SU-DHL-6 (cell line): ENCODE data around the gene MCHR1.

Experiments
- H2AFZ ChIP-seq: fragments of 200-600 bp; sonication (generic); 2 replicates; pipeline ENCODE4 v1.6.1; 2014; ENCODE audit warnings: low read depth, mild to moderate bottlenecking, moderate library complexity, mixed read lengths, antibody characterized with exemption, low read length; ENCODE audit not compliant: severe bottlenecking
- H3F3A ChIP-seq: fragments of 200-600 bp; shearing (Covaris generic); 2 replicates; pipeline ENCODE4 v1.6.0; 2016; ENCODE audit warnings: antibody characterized with exemption, mild to moderate bottlenecking; ENCODE audit not compliant: insufficient read depth
- H3K27ac ChIP-seq: fragments of 200-600 bp; sonication (generic); 2 replicates; pipeline ENCODE4 v1.5.1; 2016; ENCODE audit warnings: low read depth, mild to moderate bottlenecking, low read length, moderate library complexity, mixed read lengths
- H3K27me3 ChIP-seq: fragments of 200-600 bp; sonication (generic), shearing (Covaris generic); 2 replicates; pipeline ENCODE4 v1.6.0; 2014; ENCODE audit warnings: mild to moderate bottlenecking, low read length
- H3K36me3 ChIP-seq: fragments of 200-600 bp; sonication (generic); 2 replicates; pipeline ENCODE4 v1.6.1; 2014; ENCODE audit warnings: mild to moderate bottlenecking, low read length, mixed read lengths
- H3K4me2 ChIP-seq: fragments of 300-600, 200-600 bp; shearing (Covaris generic), sonication (generic); 2 replicates; pipeline ENCODE4 v1.6.0; 2014; ENCODE audit warnings: low read length, low read depth, mild to moderate bottlenecking; ENCODE audit not compliant: poor library complexity, severe bottlenecking
- H3K4me3 ChIP-seq: fragments of 200-600 bp; sonication (generic); 2 replicates; pipeline ENCODE4 v1.5.1; 2014; ENCODE audit warnings: antibody characterized with exemption, low read length, mild to moderate bottlenecking, mixed read lengths; ENCODE audit not compliant: insufficient read depth, poor library complexity, severe bottlenecking
- H3K79me2 ChIP-seq: fragments of 200-600 bp; sonication (generic); 2 replicates; pipeline ENCODE4 v1.6.1; 2014; ENCODE audit warnings: mild to moderate bottlenecking, low read length, moderate library complexity; ENCODE audit not compliant: insufficient read depth
- H3K9ac ChIP-seq: fragments of 200-600 bp; sonication (generic); 2 replicates; pipeline ENCODE4 v1.7.0; 2014; ENCODE audit warnings: mild to moderate bottlenecking, low read length
- H3K9me2 ChIP-seq: fragments of 200-600 bp; sonication (generic); replicated peaks from 2 replicates; pipeline ENCODE4 v1.6.1; 2014; ENCODE audit warnings: low read length; ENCODE audit not compliant: insufficient read depth
- H3K9me3 ChIP-seq: fragments of 200-600 bp; sonication (generic); 2 replicates; pipeline ENCODE4 v1.6.1; 2014; ENCODE audit warnings: low read length, mixed read lengths; ENCODE audit not compliant: insufficient read depth
- H4K20me1 ChIP-seq: fragments of 200-600 bp; sonication (generic); 2 replicates; pipeline ENCODE4 v1.6.1; 2014; ENCODE audit warnings: low read depth, mild to moderate bottlenecking, antibody characterized with exemption, low read length, moderate library complexity, mixed read lengths
- CTCF ChIP-seq: fragments of 200-600 bp; sonication (generic); IDR thresholded peaks from one replicate; pipeline ENCODE4 v1.5.1; 2017; ENCODE audit warnings: antibody characterized with exemption, mild to moderate bottlenecking, low read length, moderate library complexity; ENCODE audit not compliant: insufficient read depth, poor library complexity, severe bottlenecking
- EZH2phosphoT487 ChIP-seq: fragments of 200-600 bp; sonication (generic), shearing (Covaris generic); conservative IDR thresholded peaks from 2 replicates; pipeline ENCODE4 v1.6.1; 2018; ENCODE audit warnings: mild to moderate bottlenecking, antibody characterized with exemption, low read length, moderate library complexity, mixed read lengths

Gene MCHR1

DNA sequence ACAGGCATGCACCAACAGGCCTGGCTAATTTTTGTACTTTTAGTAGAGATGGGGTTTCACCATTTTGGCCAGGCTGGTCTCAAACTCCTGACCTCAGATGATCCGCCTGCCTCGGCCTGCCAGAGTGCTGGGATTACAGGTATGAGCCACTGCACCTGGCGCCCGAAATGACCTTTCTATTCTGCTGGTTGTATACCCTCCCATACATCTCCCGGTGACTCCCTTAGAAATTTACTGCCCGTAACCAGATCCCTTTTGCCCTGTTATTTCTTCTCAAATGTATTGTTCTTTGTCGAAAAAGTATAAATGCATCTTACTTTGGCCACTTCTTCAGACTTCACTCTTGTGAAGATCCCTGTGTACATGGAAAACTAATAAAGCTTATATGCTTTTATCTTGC is 22.0 kb downstream of the MCHR1 start:
- no peak overlapping the region for H3K27ac ChIP-seq
- no peaks in the 10 kb centered on the region for H4K20me1 ChIP-seq
- H3K27me3 ChIP-seq: no peaks in the 10 kb centered on the region
- no peaks in the 10 kb centered on the region for H3F3A ChIP-seq
- TF ChIP-seq EZH2phosphoT487 (no peak), CTCF (no peak)
- no peaks in the 10 kb centered on the region for H3K79me2 ChIP-seq
- no peak overlapping the region for H2AFZ ChIP-seq
- H3K9me2 ChIP-seq: no peaks in the 10 kb centered on the region
- no peaks in the 10 kb centered on the region for H3K9me3 ChIP-seq
- no peak overlapping the region for H3K4me3 ChIP-seq
- H3K4me2 ChIP-seq: no peak overlapping the region
- H3K36me3 ChIP-seq: no peaks in the 10 kb centered on the region
- H3K9ac ChIP-seq: no peak overlapping the region

GRCh38 chr22:40703174-40703573 is 23.9 kb downstream of the MCHR1 start:
- H3K36me3 ChIP-seq: no peaks in the 10 kb centered on the region
- H3K4me2 ChIP-seq: no peak overlapping the region
- H3K4me3 ChIP-seq: no peak overlapping the region
- no peaks in the 10 kb centered on the region for H3K79me2 ChIP-seq
- no peaks in the 10 kb centered on the region for H3F3A ChIP-seq
- no peaks in the 10 kb centered on the region for H3K27me3 ChIP-seq
- H3K27ac ChIP-seq: no peak overlapping the region
- no peak overlapping the region for H2AFZ ChIP-seq
- H3K9me2 ChIP-seq: no peaks in the 10 kb centered on the region
- H4K20me1 ChIP-seq: no peaks in the 10 kb centered on the region
- H3K9me3 ChIP-seq: no peaks in the 10 kb centered on the region
- no peak for TF ChIP-seq CTCF
- no peak for TF ChIP-seq EZH2phosphoT487
- no peak overlapping the region for H3K9ac ChIP-seq

DNA sequence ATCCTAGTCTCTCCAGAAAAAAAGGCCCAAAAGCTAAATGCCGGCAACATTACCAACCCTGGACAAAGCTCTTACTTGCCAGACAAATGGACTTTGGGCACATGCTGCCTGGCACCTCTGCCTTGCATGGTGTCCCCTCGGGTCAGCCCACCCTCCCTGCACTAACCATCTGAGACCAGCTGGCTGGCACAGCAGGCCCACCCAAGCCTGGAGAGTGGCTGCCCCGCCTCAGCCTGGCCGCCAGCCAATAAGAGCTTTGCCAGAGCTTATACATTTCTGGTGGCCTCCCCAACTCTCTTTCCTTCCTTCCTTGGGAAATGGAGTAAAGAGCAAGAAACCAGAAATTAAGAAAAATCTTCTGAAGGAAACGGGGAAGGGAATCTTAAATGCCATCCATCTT is 24.5 kb downstream of the MCHR1 start:
- Histone ChIP-seq H3F3A (no peaks in the 10 kb centered on the region), H3K27ac (no peak overlapping the region), H3K27me3 (no peaks in the 10 kb centered on the region), H3K36me3 (no peaks in the 10 kb centered on the region), H4K20me1 (no peaks in the 10 kb centered on the region), H3K9me2 (no peaks in the 10 kb centered on the region), H3K4me3 (no peak overlapping the region), H2AFZ (no peak overlapping the region), H3K79me2 (no peaks in the 10 kb centered on the region), H3K4me2 (no peak overlapping the region), H3K9ac (no peak overlapping the region), H3K9me3 (no peaks in the 10 kb centered on the region)
- TF ChIP-seq EZH2phosphoT487: no peak

DNA sequence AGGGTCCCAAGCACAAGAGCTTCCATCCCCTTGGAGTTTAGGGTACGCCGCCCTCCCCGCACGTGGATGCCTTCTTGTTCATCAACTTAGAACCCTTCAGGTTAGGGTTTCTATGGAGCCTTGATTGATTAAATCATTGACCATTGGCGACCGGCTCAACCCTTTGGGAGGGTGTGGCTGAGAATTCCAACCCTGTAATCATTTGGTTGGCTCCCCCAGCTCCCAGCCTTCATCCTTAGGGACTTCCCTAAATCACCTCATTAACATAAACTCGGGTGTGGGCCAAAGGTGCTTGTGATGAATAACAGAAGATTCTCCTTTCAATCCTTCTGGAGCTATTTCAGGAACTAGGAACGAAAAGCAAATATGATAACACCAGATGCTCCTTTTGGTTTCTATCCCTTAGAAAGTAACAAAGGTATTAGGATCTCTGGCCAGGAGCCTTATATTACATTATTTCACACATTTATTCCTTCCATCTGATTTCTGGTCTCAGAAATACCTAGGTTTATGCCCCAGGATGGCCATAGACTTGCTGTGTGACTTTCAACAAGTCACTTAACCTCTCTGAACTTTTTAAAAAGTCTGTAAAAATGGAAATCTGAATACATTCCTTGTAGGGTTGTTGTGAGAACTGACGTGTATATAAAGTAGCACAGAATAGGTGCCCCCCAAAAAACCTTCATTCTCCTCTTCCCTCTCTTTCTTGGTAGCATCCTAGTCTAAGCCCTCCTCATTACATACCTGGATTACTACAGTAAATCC is 26.8 kb downstream of the MCHR1 start:
- no peak for TF ChIP-seq CTCF
- TF ChIP-seq EZH2phosphoT487: no peak
- H3K27me3 ChIP-seq: no peaks in the 10 kb centered on the region
- H3K79me2 ChIP-seq: no peaks in the 10 kb centered on the region
- H3K4me3 ChIP-seq: no peak overlapping the region
- H3K9me2 ChIP-seq: no peaks in the 10 kb centered on the region
- H3K9ac ChIP-seq: no peak overlapping the region
- H4K20me1 ChIP-seq: no peaks in the 10 kb centered on the region
- H3K9me3 ChIP-seq: no peaks in the 10 kb centered on the region
- no peaks in the 10 kb centered on the region for H3K36me3 ChIP-seq
- no peak overlapping the region for H3K4me2 ChIP-seq
- H2AFZ ChIP-seq: no peak overlapping the region
- no peaks in the 10 kb centered on the region for H3F3A ChIP-seq
- no peak overlapping the region for H3K27ac ChIP-seq
